GM12878 (cell line): Measurements from ENCODE around the gene MCEMP1. TPM values are rescaled to one million over a fixed set of nuclear protein-coding genes. Genes with fewer than 3 reads are reported as not detected.

ENCODE experiments used
- ASH2L ChIP-seq: fragments of 300-600, 200-600 bp; sonication (generic); IDR thresholded peaks from 2 replicates; pipeline ENCODE4 v1.6.1; 2017; ENCODE audit warnings: low read depth, mild to moderate bottlenecking, borderline replicate concordance
- BACH1 ChIP-seq: fragments of 450-650 bp; IDR thresholded peaks from 2 replicates; pipeline ENCODE4 v1.6.1; 2017; ENCODE audit warnings: mild to moderate bottlenecking, borderline replicate concordance
- ETV6 ChIP-seq, 2 experiments: fragments of 450-650 bp in 1 of 2; IDR thresholded peaks in 1 of 2; conservative IDR thresholded peaks in 1 of 2; 2 replicates each; pipeline ENCODE4 v1.6.1; 2014; ENCODE audit warnings: antibody characterized with exemption in 1 of 2, borderline replicate concordance in 1 of 2, low read depth in 1 of 2, mild to moderate bottlenecking in 1 of 2, moderate library complexity in 1 of 2
- HSF1 ChIP-seq: fragments of 150-350 bp; IDR thresholded peaks from 2 replicates; pipeline ENCODE4 v1.6.1; 2014; ENCODE audit warnings: mild to moderate bottlenecking, low read depth, low read length
- IRF3 ChIP-seq: fragments of 450-650 bp; IDR thresholded peaks from 2 replicates; pipeline ENCODE4 v1.6.1; 2014; ENCODE audit warnings: mild to moderate bottlenecking
- JUND ChIP-seq: IDR thresholded peaks from 2 replicates; pipeline ENCODE4 v1.6.1; 2012; ENCODE audit warnings: low read depth, mild to moderate bottlenecking, low read length, improper control_type of control experiment, moderate library complexity
- KLF5 ChIP-seq: fragments of 450-650 bp; IDR thresholded peaks from 2 replicates; pipeline ENCODE4 v1.6.1; 2014; ENCODE audit warnings: mild to moderate bottlenecking; ENCODE audit not compliant: partially characterized antibody
- MXI1 ChIP-seq: fragments of 150-350 bp; IDR thresholded peaks from 2 replicates; pipeline ENCODE4 v1.6.1; 2011; ENCODE audit warnings: low read depth, mild to moderate bottlenecking, inconsistent platforms, low read length, improper control_type of control experiment
- MYB ChIP-seq: fragments of 150-350 bp; IDR thresholded peaks from 2 replicates; pipeline ENCODE4 v1.6.1; 2014; ENCODE audit warnings: mild to moderate bottlenecking, low read depth, low read length, borderline replicate concordance
- NBN ChIP-seq: fragments of 450-650 bp; IDR thresholded peaks from 2 replicates; pipeline ENCODE4 v1.6.1; 2016
- PBX3 ChIP-seq: IDR thresholded peaks from 2 replicates; pipeline ENCODE4 v1.6.1; 2011; ENCODE audit warnings: mild to moderate bottlenecking, low read depth, low read length, moderate library complexity; ENCODE audit not compliant: insufficient replicate concordance
- PML ChIP-seq: IDR thresholded peaks from 2 replicates; pipeline ENCODE4 v1.6.1; 2012; ENCODE audit warnings: low read length, inconsistent platforms
- RB1 ChIP-seq: fragments of 450-650 bp; formaldehyde crosslinking; IDR thresholded peaks from 2 replicates; pipeline ENCODE4 v1.6.1; 2017; ENCODE audit warnings: mild to moderate bottlenecking, borderline replicate concordance
- SKIL ChIP-seq: fragments of 450-650 bp; IDR thresholded peaks from 2 replicates; pipeline ENCODE4 v1.6.1; 2017; ENCODE audit warnings: mild to moderate bottlenecking, low read depth, inconsistent platforms; ENCODE audit not compliant: poor library complexity, severe bottlenecking
- SMARCA5 ChIP-seq: fragments of 450-650 bp; IDR thresholded peaks from 2 replicates; pipeline ENCODE4 v1.6.1; 2017; ENCODE audit warnings: mild to moderate bottlenecking
- SMC3 ChIP-seq: IDR thresholded peaks from 2 replicates; pipeline ENCODE4 v1.6.1; 2011; ENCODE audit warnings: low read length, improper control_type of control experiment, borderline replicate concordance
- SPI1 ChIP-seq: IDR thresholded peaks from 2 replicates; pipeline ENCODE4 v1.6.1; 2011; ENCODE audit warnings: low read depth, mild to moderate bottlenecking, low read length, moderate library complexity, borderline replicate concordance; ENCODE audit not compliant: insufficient read depth
- STAT1 ChIP-seq: fragments of 450-650 bp; conservative IDR thresholded peaks from 2 replicates; pipeline ENCODE4 v1.6.1; 2014; ENCODE audit warnings: antibody characterized with exemption, mild to moderate bottlenecking
- SUZ12 ChIP-seq: fragments of 200-600 bp; sonication (generic); IDR thresholded peaks from one replicate; pipeline ENCODE4 v1.6.1; 2018; ENCODE audit warnings: antibody characterized with exemption, mild to moderate bottlenecking; ENCODE audit not compliant: unreplicated experiment
- TCF7 ChIP-seq: IDR thresholded peaks from 2 replicates; pipeline ENCODE4 v1.6.1; 2014; ENCODE audit warnings: antibody characterized with exemption, borderline replicate concordance
- ZBTB33 ChIP-seq: fragments of 450-650 bp; IDR thresholded peaks from 2 replicates; pipeline ENCODE4 v1.6.1; 2017; ENCODE audit warnings: mild to moderate bottlenecking
- ZNF274 ChIP-seq: IDR thresholded peaks from one replicate; pipeline ENCODE4 v1.8.0; 2011; ENCODE audit not compliant: insufficient read length, insufficient read depth
- polyA plus RNA-seq, 11 experiments: library from polyadenylated mRNA; depleted of rRNA in 4 of 11; unstranded in 6 of 11; stranded (reverse) in 5 of 11; fragments of >200 nt; fragmentation: Nextera tagmentation in 4 of 11; fragmentation: Illumina TruSeq in 1 of 11; extraction: Ambion mirVana in 4 of 11; extraction: Trizol in 1 of 11; gene quantifications; 1 replicate in 1 of 11; 2 replicates in 10 of 11; pipeline versions ENCODE4 v1.2.1 to v1.2.3, GENCODE V29; 2011 to 2016; ENCODE audit warnings: inconsistent platforms in 2 of 11, missing spikeins in 2 of 11, low read depth in 1 of 11
- total RNA-seq, 4 experiments: library from RNA; depleted of rRNA in 3 of 4; stranded (reverse); fragments of >200 nt in 3 of 4; fragmentation: Illumina TruSeq in 1 of 4; extraction: Trizol in 1 of 4; gene quantifications; 2 replicates each; pipeline versions ENCODE4 v1.2.1 to v1.2.3, GENCODE V29; 2013 to 2021

The MCEMP1 gene
- total and polyA plus RNA-seq, 10 of the 15 experiments (the other 5 are each of a cell fraction or from before 2014, with no cell fraction given), result 0.08 to 0.55 (median 0.26) TPM; not detected in 1

- TF ChIP-seq HSF1, result no peak
- TF ChIP-seq RB1, result no peak
- TF ChIP-seq KLF5, result peak; percentile 33
- TF ChIP-seq MYB, result no peak
- TF ChIP-seq ETV6 (conservative IDR thresholded peaks at IDR 0.05 in 1 of 2, IDR thresholded peaks at IDR 0.05 in 1 of 2; ENCODE audit: borderline replicate concordance in 1 of 2, low read depth in 1 of 2), result peak in 1 of 2 experiments; percentile 80; a peak in 2 of 4 replicates
- TF ChIP-seq TCF7, result no peak
- TF ChIP-seq SUZ12, result no peak
- TF ChIP-seq BACH1, result peak; percentile 61; the same call in 1 of the 2 replicates
- TF ChIP-seq SMARCA5, result peak; percentile 84; the same call in 1 of the 2 replicates
- TF ChIP-seq IRF3, result no peak
- TF ChIP-seq SKIL, result peak; percentile 96
- TF ChIP-seq ASH2L, result no peak
- TF ChIP-seq MXI1, result no peak
- peak; percentile 7; the same call in 1 of the 2 replicates for TF ChIP-seq SMC3
- peak; percentile 82 for TF ChIP-seq NBN
- TF ChIP-seq JUND, result no peak
- TF ChIP-seq ZNF274, result no peak
- TF ChIP-seq ZBTB33, result no peak
- TF ChIP-seq PBX3, result no peak
- TF ChIP-seq PML, result peak; percentile 70; the same call in 1 of the 2 replicates
- peak; percentile 89 for TF ChIP-seq SPI1
- TF ChIP-seq STAT1, result no peak
Observed at GRCh38 chr19:7705387-7706187, 28.7 kb downstream of the MCEMP1 start (continued).
